SH-SY5Y (cell line): ENCODE measurements around the gene DNAH10.

Experiments
- GATA2 ChIP-seq: IDR thresholded peaks from 2 replicates; pipeline ENCODE4 v1.6.1; 2011; ENCODE audit warnings: mild to moderate bottlenecking, low read depth, low read length
- GATA3 ChIP-seq: IDR thresholded peaks from 2 replicates; pipeline ENCODE4 v1.6.1; 2011; ENCODE audit warnings: low read depth, mild to moderate bottlenecking, low read length, moderate library complexity

GRCh38 chr12:123861392-123861791, 99.3 kb downstream of the DNAH10 start:
- TF ChIP-seq GATA2 (no peak), GATA3 (no peak)
